ENCODE measurements around the gene DUSP16. TPM values are rescaled to one million over a fixed set of nuclear protein-coding genes. Genes with fewer than 3 reads are reported as not detected.

DUSP16 gene
- total RNA-seq, 1 experiment from 2014 or later, result 4.4 TPM

DNA sequence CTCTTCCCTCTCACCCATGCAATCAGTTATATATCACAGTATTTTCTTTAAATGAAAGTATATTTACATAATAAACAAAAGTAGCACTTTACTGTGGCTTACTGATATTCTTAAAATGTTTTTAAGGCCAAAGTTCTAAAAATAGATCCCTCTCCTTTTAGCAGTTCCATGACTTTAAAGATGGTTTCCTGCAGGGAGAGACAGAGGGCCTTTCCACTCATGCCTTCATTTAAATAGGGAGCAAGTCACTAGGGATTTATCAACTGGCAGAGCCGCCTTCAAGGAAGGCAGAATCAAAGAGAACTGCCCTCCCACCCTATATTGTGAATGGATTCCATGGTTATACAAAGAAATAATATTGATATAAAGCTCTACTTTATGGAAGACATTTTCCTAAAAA lies 55.5 kb downstream of the DUSP16 start:
- TF ChIP-seq EZH2phosphoT487 (IDR thresholded peaks at IDR 0.05; ENCODE audit: borderline replicate concordance, low read length), result no peak
- TF ChIP-seq EZH2 (IDR thresholded peaks at IDR 0.05; ENCODE audit: low read length, unreplicated experiment), result no peak
- TF ChIP-seq, protein P1, sequence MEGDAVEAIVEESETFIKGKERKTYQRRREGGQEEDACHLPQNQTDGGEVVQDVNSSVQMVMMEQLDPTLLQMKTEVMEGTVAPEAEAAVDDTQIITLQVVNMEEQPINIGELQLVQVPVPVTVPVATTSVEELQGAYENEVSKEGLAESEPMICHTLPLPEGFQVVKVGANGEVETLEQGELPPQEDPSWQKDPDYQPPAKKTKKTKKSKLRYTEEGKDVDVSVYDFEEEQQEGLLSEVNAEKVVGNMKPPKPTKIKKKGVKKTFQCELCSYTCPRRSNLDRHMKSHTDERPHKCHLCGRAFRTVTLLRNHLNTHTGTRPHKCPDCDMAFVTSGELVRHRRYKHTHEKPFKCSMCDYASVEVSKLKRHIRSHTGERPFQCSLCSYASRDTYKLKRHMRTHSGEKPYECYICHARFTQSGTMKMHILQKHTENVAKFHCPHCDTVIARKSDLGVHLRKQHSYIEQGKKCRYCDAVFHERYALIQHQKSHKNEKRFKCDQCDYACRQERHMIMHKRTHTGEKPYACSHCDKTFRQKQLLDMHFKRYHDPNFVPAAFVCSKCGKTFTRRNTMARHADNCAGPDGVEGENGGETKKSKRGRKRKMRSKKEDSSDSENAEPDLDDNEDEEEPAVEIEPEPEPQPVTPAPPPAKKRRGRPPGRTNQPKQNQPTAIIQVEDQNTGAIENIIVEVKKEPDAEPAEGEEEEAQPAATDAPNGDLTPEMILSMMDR (conservative IDR thresholded peaks at IDR 0.05; ENCODE audit: low read depth, low read length), result no peak
- Histone ChIP-seq H3K9me3 (ENCODE audit: low read length) (no peaks in the 10 kb centered on the region), H3K36me3 (ENCODE audit: low read depth, low read length) (no peaks in the 10 kb centered on the region), H4K20me1 (ENCODE audit: low read length) (no peaks in the 10 kb centered on the region), H2AFZ (ENCODE audit: low read length) (no peak overlapping the region), H3K9me2 (replicated peaks; ENCODE audit: low read length) (no peaks in the 10 kb centered on the region), H3K79me2 (ENCODE audit: low read length) (no peaks in the 10 kb centered on the region), H3K4me2 (ENCODE audit: low read length) (no peak overlapping the region), H3K4me1 (ENCODE audit: insufficient read depth, low read length) (peaks cover 15% of the 10 kb centered on the region), H3F3A (ENCODE audit: low read length, unreplicated experiment) (no peaks in the 10 kb centered on the region), H3K27me3 (ENCODE audit: low read length) (no peaks in the 10 kb centered on the region), H3K27ac (ENCODE audit: low read length) (no peak overlapping the region), H3K4me3 (ENCODE audit: low read length) (no peak overlapping the region), H3K9ac (ENCODE audit: low read length) (no peak overlapping the region)
- CTCF ChIA-PET, result no interaction called here
- intact Hi-C loops (cut with micrococcal nuclease), result no loop called here
- POLR2A ChIA-PET (ENCODE audit: unreplicated experiment), result no interaction called here
- no TSS peak for BruUV-seq (replicated peaks)
- DNase-seq (no peak), ATAC-seq (no peak)

DNA sequence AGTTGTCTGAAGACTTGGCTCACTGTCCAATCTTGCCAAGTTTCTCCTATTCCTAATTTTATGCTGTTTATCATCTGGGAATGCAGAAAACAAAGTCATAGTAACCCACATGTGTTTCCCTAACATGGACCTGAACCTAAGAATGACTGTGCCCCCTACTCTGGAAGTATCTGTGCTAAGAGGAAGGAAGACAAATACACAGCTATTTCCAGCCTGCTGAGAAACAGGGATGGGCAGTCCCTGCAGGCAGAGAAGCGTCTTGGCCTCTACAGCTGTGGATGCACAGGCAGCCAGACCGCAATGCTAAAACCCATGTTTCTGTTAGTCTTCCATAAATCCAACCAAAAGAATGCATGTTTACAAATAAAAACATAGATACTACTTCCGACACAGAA lies 56.2 kb downstream of the DUSP16 start:
- Histone ChIP-seq H2AFZ (ENCODE audit: low read length) (no peak overlapping the region), H3K9me2 (replicated peaks; ENCODE audit: low read length) (no peaks in the 10 kb centered on the region), H3K4me1 (ENCODE audit: insufficient read depth, low read length) (peaks cover 15% of the 10 kb centered on the region), H4K20me1 (ENCODE audit: low read length) (no peaks in the 10 kb centered on the region), H3K4me3 (ENCODE audit: low read length) (no peak overlapping the region), H3K9me3 (ENCODE audit: low read length) (no peaks in the 10 kb centered on the region), H3F3A (ENCODE audit: low read length, unreplicated experiment) (no peaks in the 10 kb centered on the region), H3K79me2 (ENCODE audit: low read length) (no peaks in the 10 kb centered on the region), H3K9ac (ENCODE audit: low read length) (no peak overlapping the region), H3K27me3 (ENCODE audit: low read length) (no peaks in the 10 kb centered on the region), H3K4me2 (ENCODE audit: low read length) (no peak overlapping the region), H3K36me3 (ENCODE audit: low read depth, low read length) (no peaks in the 10 kb centered on the region), H3K27ac (ENCODE audit: low read length) (no peak overlapping the region)
- BruUV-seq (replicated peaks), result no TSS peak
- DNase-seq, result no peak
- ATAC-seq, result no peak
- CTCF ChIA-PET, result no interaction called here
- POLR2A ChIA-PET (ENCODE audit: unreplicated experiment), result no interaction called here
- TF ChIP-seq EZH2 (IDR thresholded peaks at IDR 0.05; ENCODE audit: low read length, unreplicated experiment), result no peak
- TF ChIP-seq, protein P1 (conservative IDR thresholded peaks at IDR 0.05; ENCODE audit: low read depth, low read length), result no peak
- TF ChIP-seq EZH2phosphoT487 (IDR thresholded peaks at IDR 0.05; ENCODE audit: borderline replicate concordance, low read length), result no peak
- intact Hi-C loops (cut with micrococcal nuclease), result no loop called here

DNA sequence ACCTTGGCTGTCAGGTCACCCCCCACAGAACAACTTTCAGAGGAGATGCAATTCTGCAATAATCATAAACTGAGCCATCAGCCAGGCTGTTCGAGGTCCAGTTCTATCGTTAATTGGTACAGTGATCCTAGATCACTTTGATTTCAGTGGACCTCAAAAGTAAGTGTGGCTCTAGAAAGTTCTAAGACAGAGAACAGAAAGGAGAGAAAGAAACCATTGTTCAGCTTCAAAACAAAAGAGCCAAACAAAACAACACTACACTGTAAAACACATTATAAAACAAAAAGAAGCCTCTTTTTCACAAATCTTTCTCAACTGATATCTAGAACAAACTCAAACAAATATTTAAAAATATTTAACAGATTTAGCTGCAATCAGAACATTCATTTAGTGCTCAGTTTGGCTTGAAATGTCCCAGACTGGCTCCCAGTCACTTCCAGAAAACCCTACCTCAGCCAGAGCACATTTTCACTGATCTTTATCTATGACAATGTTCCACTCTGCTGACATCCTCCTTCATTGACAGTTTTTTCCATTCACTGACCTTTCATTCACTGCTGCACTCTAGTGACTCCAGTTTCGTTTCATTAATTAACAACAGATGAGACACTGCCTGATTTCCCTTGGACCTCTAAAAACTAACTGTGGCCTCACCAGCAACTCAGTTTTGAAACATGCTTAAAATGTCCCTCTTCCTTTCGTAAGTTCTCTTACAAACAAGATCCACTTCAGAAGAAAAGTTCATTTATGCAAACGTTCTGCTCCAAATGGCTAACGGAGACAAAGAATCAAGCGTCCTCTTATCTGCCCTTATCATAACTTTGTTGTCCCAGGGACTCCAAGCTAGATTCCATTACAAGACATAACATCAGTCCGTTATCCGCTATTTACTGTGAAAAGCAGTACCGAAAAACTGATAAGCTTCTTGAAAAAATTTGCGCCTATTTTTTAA lies 56.8 kb downstream of the DUSP16 start:
- no peak for TF ChIP-seq EZH2 (IDR thresholded peaks at IDR 0.05; ENCODE audit: low read length, unreplicated experiment)
- TF ChIP-seq, protein P1 (conservative IDR thresholded peaks at IDR 0.05; ENCODE audit: low read depth, low read length), result no peak
- no peak for TF ChIP-seq EZH2phosphoT487 (IDR thresholded peaks at IDR 0.05; ENCODE audit: borderline replicate concordance, low read length)
- ChIA-PET POLR2A (ENCODE audit: unreplicated experiment) (no interaction called here), CTCF (no interaction called here)
- Histone ChIP-seq H3K27ac (ENCODE audit: low read length) (no peak overlapping the region), H3K4me1 (ENCODE audit: insufficient read depth, low read length) (peaks cover 12% of the 10 kb centered on the region), H3K9ac (ENCODE audit: low read length) (no peak overlapping the region), H3K4me2 (ENCODE audit: low read length) (no peak overlapping the region), H3K4me3 (ENCODE audit: low read length) (no peak overlapping the region), H3K9me3 (ENCODE audit: low read length) (no peaks in the 10 kb centered on the region), H4K20me1 (ENCODE audit: low read length) (no peaks in the 10 kb centered on the region), H3K9me2 (replicated peaks; ENCODE audit: low read length) (no peaks in the 10 kb centered on the region), H3K27me3 (ENCODE audit: low read length) (no peaks in the 10 kb centered on the region), H3K36me3 (ENCODE audit: low read depth, low read length) (no peaks in the 10 kb centered on the region), H3K79me2 (ENCODE audit: low read length) (no peaks in the 10 kb centered on the region), H3F3A (ENCODE audit: low read length, unreplicated experiment) (no peaks in the 10 kb centered on the region), H2AFZ (ENCODE audit: low read length) (no peak overlapping the region)
- DNase-seq, result no peak
- ATAC-seq, result no peak
- intact Hi-C loops (cut with micrococcal nuclease), result no loop called here
- BruUV-seq (replicated peaks), result no TSS peak

Data from PC-3 (cell line).